Parathyroid adenoma (tissue), 2 donors: Measurements from ENCODE around the gene INO80E.
A peak's percentile ranks its signal among the peaks of the same experiment; 100 is the strongest.

Source experiments
- H2AFZ ChIP-seq: fragments of 300-600 bp; sonication (generic); one replicate; pipeline ENCODE4 v1.7.0; 2017; ENCODE audit warnings: antibody characterized with exemption, mild to moderate bottlenecking
- H3K27ac ChIP-seq: fragments of 300-600 bp; sonication (generic); one replicate; pipeline ENCODE4 v1.7.0; 2017
- H3K27me3 ChIP-seq: fragments of 300-600 bp; sonication (generic); one replicate; pipeline ENCODE4 v1.7.0; 2017; ENCODE audit warnings: low read length; ENCODE audit not compliant: control insufficient read depth, insufficient read depth
- H3K36me3 ChIP-seq: fragments of 300-600 bp; sonication (generic); one replicate; pipeline ENCODE4 v1.7.0; 2017; ENCODE audit warnings: low read length; ENCODE audit not compliant: control insufficient read depth, insufficient read depth
- H3K4me1 ChIP-seq: fragments of 300-600 bp; sonication (generic); one replicate; pipeline ENCODE4 v1.7.0; 2017; ENCODE audit warnings: control low read depth
- H3K4me2 ChIP-seq: fragments of 300-600 bp; sonication (generic); one replicate; pipeline ENCODE4 v1.7.0; 2017; ENCODE audit warnings: low read length
- H3K4me3 ChIP-seq: fragments of 300-600 bp; sonication (generic); one replicate; pipeline ENCODE4 v1.7.0; 2017; ENCODE audit warnings: low read depth, low read length
- H3K79me2 ChIP-seq: fragments of 300-600 bp; sonication (generic); one replicate; pipeline ENCODE4 v1.7.0; 2017; ENCODE audit warnings: control low read depth
- H3K9ac ChIP-seq: fragments of 300-600 bp; sonication (generic); one replicate; pipeline ENCODE4 v1.7.0; 2017; ENCODE audit warnings: mild to moderate bottlenecking
- H3K9me3 ChIP-seq: fragments of 300-600 bp; sonication (generic); one replicate; pipeline ENCODE4 v1.7.0; 2017; ENCODE audit warnings: low read length; ENCODE audit not compliant: control insufficient read depth
- CTCF ChIP-seq: fragments of 300-600 bp; sonication (generic); IDR thresholded peaks from one replicate; pipeline ENCODE4 v1.7.0; 2017; ENCODE audit warnings: antibody characterized with exemption, mild to moderate bottlenecking
- donor health status: primary hyperparathyroidism.

The INO80E gene

GRCh38 chr16:30004424-30004776 lies 8.4 kb downstream of the INO80E start:
- Histone ChIP-seq H3K79me2 (no peaks in the 10 kb centered on the region), H3K4me1 (no peaks in the 10 kb centered on the region), H3K36me3 (no peaks in the 10 kb centered on the region), H3K9me3 (no peaks in the 10 kb centered on the region), H3K4me2 (no peak overlapping the region), H3K27ac (no peak overlapping the region), H3K4me3 (no peak overlapping the region), H3K9ac (no peak overlapping the region), H3K27me3 (no peaks in the 10 kb centered on the region), H2AFZ (no peak overlapping the region)
- TF ChIP-seq CTCF = no peak

DNA sequence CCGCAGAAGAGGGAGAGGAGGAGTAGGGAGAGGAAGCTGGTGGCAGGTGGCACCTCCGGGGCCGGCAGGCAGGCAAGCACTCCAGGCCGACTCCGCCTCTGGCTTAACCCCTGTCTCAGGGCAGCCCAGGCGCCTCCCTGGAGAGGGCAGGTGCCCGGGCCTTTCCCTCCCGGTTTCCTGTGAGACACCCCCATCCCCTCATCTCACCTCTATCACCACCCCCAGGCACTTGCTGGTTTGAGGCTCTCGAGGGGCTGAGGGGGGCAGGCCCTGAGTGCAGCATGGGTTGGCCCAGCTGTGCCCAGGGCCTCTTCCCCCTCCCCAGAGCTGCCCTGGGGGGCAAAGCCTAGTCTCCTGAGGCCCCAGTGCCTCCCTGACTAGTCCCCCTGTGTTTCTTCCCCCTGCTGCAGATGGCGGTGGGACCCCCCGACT lies 8.8 kb downstream of the INO80E start:
- Histone ChIP-seq H3K79me2 (no peaks in the 10 kb centered on the region), H3K9me3 (no peaks in the 10 kb centered on the region), H3K27ac (no peak overlapping the region), H2AFZ (no peak overlapping the region), H3K4me3 (no peak overlapping the region), H3K36me3 (no peaks in the 10 kb centered on the region), H3K27me3 (no peaks in the 10 kb centered on the region), H3K4me2 (no peak overlapping the region), H3K4me1 (no peaks in the 10 kb centered on the region), H3K9ac (no peak overlapping the region)
- no peak for TF ChIP-seq CTCF

- Histone ChIP-seq H2AFZ (no peak overlapping the region), H3K4me2 (no peak overlapping the region), H3K79me2 (no peaks in the 10 kb centered on the region), H3K36me3 (no peaks in the 10 kb centered on the region), H3K9me3 (no peaks in the 10 kb centered on the region), H3K27ac (no peak overlapping the region), H3K4me3 (no peak overlapping the region), H3K9ac (no peak overlapping the region), H3K27me3 (peaks cover 2% of the 10 kb centered on the region), H3K4me1 (peaks cover under 1% of the 10 kb centered on the region)
- TF ChIP-seq CTCF = peak; percentile 83
These were observed 9.5 kb downstream of the INO80E start for GRCh38 chr16:30005341-30006094.

- H3K9ac ChIP-seq = no peak overlapping the region
- H3K79me2 ChIP-seq = no peaks in the 10 kb centered on the region
- H2AFZ ChIP-seq = no peak overlapping the region
- H3K4me1 ChIP-seq = peaks cover 3% of the 10 kb centered on the region
- no peak overlapping the region for H3K27ac ChIP-seq
- H3K9me3 ChIP-seq = no peaks in the 10 kb centered on the region
- no peak overlapping the region for H3K4me3 ChIP-seq
- no peak overlapping the region for H3K4me2 ChIP-seq
- H3K27me3 ChIP-seq = peaks cover 4% of the 10 kb centered on the region
- TF ChIP-seq CTCF = no peak
- no peaks in the 10 kb centered on the region for H3K36me3 ChIP-seq
These were observed 10.0 kb downstream of the INO80E start for GRCh38 chr16:30006095-30006473.
